PFSK-1 (cell line): Measurements from ENCODE around the gene MEST. TPM values are rescaled to one million over a fixed set of nuclear protein-coding genes. Genes with fewer than 3 reads are reported as not detected.

Experiments used
- FOXP2 ChIP-seq: optimal IDR thresholded peaks from 2 replicates; pipeline ENCODE3; 2011; ENCODE audit warnings: borderline replicate concordance, control low read depth, inconsistent platforms; ENCODE audit not compliant: insufficient read depth; ENCODE audit errors: extremely low read length, extremely low read depth
- POLR2AphosphoS5 ChIP-seq: IDR thresholded peaks from 2 replicates; pipeline ENCODE4 v1.6.1; 2012; ENCODE audit warnings: low read depth, mild to moderate bottlenecking, control low read depth, low read length, moderate library complexity
- REST ChIP-seq, 2 experiments: IDR thresholded peaks; 2 replicates each; pipeline versions ENCODE4 v1.6.1 to v1.8.0; 2011 to 2012; ENCODE audit warnings: low read depth in 2 of 2, low read length in 2 of 2, control low read depth in 1 of 2, inconsistent platforms in 1 of 2, mild to moderate bottlenecking in 1 of 2, moderate library complexity in 1 of 2; ENCODE audit not compliant: insufficient read depth in 1 of 2
- SIN3A ChIP-seq: IDR thresholded peaks from 2 replicates; pipeline ENCODE4 v1.6.1; 2012; ENCODE audit warnings: mild to moderate bottlenecking, low read length, moderate library complexity, borderline replicate concordance; ENCODE audit not compliant: insufficient read depth
- TAF1 ChIP-seq: IDR thresholded peaks from 2 replicates; pipeline ENCODE4 v1.6.1; 2012; ENCODE audit warnings: low read length, control low read depth, borderline replicate concordance; ENCODE audit not compliant: insufficient read depth
- polyA plus RNA-seq: library from polyadenylated mRNA; unstranded; fragments of >200 nt; gene quantifications from one replicate; pipeline ENCODE4 v1.2.1, GENCODE V29; 2012; ENCODE audit warnings: low read depth, missing spikeins; ENCODE audit not compliant: insufficient read length

The MEST gene
- 1.2 TPM for polyA plus RNA-seq

DNA sequence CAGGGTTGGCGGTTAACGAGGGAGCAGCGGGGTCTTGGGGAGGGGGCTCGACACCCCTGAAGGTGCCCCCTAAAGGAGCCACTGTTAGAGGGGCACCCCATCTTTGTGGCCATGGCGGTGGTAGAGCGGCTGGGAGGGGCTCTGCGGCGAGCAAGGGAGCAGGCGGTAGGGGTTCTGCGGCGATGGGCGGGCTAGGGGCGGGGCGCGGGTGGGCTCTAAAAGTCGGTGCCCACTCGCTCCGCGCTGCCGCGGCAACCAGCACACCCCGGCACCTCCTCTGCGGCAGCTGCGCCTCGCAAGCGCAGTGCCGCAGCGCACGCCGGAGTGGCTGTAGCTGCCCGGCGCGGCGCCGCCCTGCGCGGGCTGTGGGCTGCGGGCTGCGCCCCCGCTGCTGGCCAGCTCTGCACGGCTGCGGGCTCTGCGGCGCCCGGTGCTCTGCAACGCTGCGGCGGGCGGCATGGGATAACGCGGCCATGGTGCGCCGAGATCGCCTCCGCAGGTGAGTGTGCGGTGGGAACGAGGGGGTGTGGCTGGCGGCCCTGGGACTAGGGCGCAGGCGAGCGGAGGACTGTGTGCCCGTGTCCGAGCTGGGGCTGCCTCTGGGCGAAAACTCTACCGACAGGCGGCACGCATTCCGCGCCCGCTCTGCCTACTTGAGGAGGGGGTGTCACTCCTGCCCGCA is at the start of gene MEST:
Gene MEST (plus strand): TSS at position 245 of the 682 bp plus-strand sequence. CDS start 229 bp downstream, at position 474.
- no peak for TF ChIP-seq POLR2AphosphoS5
- TF ChIP-seq REST (IDR thresholded peaks at IDR 0.05; ENCODE audit: insufficient read depth in 1 of 2, low read depth in 2 of 2, low read length in 2 of 2) = no peak
- TF ChIP-seq TAF1 = no peak
- no peak for TF ChIP-seq FOXP2
- TF ChIP-seq SIN3A = no peak

DNA sequence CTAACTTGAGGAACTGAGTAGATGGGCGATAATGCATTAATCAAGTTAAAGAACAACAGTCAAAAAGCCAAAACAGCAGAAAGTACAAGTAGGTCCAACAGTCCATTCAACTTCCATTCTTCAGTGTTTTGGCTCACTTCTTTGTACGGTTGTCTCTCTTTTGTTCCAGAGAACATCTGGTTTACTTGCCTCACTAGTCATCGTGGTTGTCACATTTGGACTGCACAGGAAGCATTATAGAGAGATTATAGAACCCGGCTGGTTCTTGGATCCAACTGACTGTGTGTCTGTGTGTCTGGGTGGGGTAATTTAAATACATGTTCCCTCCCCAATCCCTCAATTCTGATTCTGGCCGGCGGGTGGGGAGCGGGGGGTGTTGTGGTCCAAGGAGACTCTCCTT is 49.3 kb upstream of the MEST start:
- TF ChIP-seq POLR2AphosphoS5 = no peak
- no peak for TF ChIP-seq SIN3A
- no peak for TF ChIP-seq TAF1
- TF ChIP-seq REST (IDR thresholded peaks at IDR 0.05; ENCODE audit: insufficient read depth in 1 of 2, low read depth in 2 of 2, low read length in 2 of 2) = no peak
- no peak for TF ChIP-seq FOXP2

DNA sequence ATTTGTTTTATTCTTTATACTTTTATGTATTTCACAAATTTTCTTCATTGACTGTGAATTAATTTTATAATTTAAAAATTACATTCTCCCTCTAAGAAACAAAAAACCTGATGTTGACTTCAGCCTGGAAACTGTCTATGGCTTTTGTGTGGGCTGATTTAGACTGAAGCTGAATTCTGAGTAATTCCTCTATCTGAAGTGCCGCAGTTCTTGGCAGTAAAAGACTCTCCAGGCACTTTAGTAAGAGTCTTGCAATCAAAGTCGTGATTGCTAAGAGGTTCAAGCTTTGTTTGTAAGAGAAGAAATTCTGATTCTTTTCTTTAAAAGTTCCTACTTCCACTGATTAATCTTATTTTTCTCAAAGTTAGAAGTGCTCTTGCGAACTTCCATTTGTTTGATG is 47.7 kb upstream of the MEST start:
- TF ChIP-seq REST (IDR thresholded peaks at IDR 0.05; ENCODE audit: insufficient read depth in 1 of 2, low read depth in 2 of 2, low read length in 2 of 2) (no peak), SIN3A (no peak), TAF1 (no peak), FOXP2 (no peak), POLR2AphosphoS5 (no peak)

DNA sequence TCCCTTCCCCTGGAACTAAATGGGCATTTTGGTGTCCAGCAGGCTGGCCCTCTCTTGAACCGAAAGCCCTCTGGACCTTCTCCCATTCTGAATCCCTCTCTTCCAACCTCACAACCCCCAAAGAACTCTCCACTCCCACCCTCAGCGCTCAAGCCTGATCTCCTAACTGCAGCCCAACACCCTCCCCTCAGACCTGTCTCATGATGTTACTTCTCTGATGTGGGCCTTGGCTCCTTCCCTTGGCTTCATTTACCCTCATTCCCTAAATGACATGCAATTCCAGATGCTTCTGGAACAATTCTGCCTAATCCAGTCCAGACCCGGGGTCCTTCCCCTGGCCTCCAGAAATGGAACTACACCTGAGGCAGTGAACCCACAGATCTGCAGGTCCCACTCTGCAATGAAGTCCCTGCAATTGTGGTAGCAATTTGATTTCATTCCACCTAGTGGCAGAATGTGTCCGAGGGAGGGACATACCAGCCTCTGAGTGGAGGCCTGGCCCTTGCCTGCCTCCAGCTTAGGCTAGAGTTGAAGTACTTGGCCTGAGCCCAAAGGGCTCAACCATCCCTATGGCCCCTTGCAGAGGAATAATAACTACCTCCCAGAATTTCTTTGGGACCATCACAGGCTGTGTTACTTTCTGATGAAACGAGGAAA is 47.0 kb upstream of the MEST start:
- TF ChIP-seq POLR2AphosphoS5 (no peak), REST (IDR thresholded peaks at IDR 0.05; ENCODE audit: insufficient read depth in 1 of 2, low read depth in 2 of 2, low read length in 2 of 2) (no peak), FOXP2 (no peak), SIN3A (no peak), TAF1 (no peak)

GRCh38 chr7:130446259-130446658 is 45.6 kb upstream of the MEST start:
- TF ChIP-seq POLR2AphosphoS5 = no peak
